Measurements from ENCODE around the gene ESPN. TPM values are rescaled to one million over a fixed set of nuclear protein-coding genes. Genes with fewer than 3 reads are reported as not detected.

The ESPN gene
- polyA plus RNA-seq, 1 donor (not counting 4 experiments of a cell fraction or from before 2014, with no cell fraction given): 0.47 TPM

DNA sequence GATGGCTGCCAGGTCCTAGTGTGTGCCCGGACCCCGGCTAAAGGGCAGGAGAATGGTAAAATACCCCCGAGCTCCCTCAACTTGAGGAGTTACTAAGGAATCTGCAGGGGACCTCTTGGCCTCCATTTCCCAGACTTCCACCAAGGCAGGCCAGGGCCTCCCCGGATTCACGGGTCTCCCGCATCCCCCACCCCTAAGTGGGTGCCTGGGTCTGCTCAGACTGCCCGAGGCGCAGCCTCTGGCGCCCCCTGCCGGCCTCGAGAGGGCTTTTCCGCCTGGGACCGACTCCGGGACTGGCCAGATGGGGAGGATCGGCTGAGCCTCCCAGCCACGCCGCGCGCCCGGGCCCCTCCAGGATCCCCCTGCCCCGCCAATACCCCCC lies 65.2 kb downstream of the ESPN start:
- TF ChIP-seq EZH2 (IDR thresholded peaks at IDR 0.05; ENCODE audit: low read length): no peak
- TF ChIP-seq, protein P1, sequence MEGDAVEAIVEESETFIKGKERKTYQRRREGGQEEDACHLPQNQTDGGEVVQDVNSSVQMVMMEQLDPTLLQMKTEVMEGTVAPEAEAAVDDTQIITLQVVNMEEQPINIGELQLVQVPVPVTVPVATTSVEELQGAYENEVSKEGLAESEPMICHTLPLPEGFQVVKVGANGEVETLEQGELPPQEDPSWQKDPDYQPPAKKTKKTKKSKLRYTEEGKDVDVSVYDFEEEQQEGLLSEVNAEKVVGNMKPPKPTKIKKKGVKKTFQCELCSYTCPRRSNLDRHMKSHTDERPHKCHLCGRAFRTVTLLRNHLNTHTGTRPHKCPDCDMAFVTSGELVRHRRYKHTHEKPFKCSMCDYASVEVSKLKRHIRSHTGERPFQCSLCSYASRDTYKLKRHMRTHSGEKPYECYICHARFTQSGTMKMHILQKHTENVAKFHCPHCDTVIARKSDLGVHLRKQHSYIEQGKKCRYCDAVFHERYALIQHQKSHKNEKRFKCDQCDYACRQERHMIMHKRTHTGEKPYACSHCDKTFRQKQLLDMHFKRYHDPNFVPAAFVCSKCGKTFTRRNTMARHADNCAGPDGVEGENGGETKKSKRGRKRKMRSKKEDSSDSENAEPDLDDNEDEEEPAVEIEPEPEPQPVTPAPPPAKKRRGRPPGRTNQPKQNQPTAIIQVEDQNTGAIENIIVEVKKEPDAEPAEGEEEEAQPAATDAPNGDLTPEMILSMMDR (optimal IDR thresholded peaks at IDR 0.05 in 1 of 3, IDR thresholded peaks at IDR 0.05 in 1 of 3, conservative IDR thresholded peaks at IDR 0.05 in 1 of 3; ENCODE audit: extremely low read depth in 1 of 3, insufficient read depth in 2 of 3, low read length in 3 of 3): peak in 2 of 3 experiments; percentile 77 to 97
- peak; percentile 9 for FAIRE-seq
- Histone ChIP-seq H3K36me3 (ENCODE audit: control insufficient read depth in 2 of 2, extremely low read depth in 1 of 2, insufficient read depth in 2 of 2, low read length in 2 of 2) (peaks cover 1 to 10% of the 10 kb centered on the region in 2 experiments), H3K4me3 (ENCODE audit: control insufficient read depth in 2 of 3, extremely low read depth in 1 of 3, insufficient read depth in 2 of 3, low read depth in 1 of 3, low read length in 3 of 3) (peak overlapping the region; percentile 54 to 94 (median 87)), H3K27ac (ENCODE audit: control insufficient read depth, insufficient read depth, low read length) (peak overlapping the region; percentile 100), H3K9me1 (ENCODE audit: control insufficient read depth, extremely low read depth, insufficient read depth, low read length) (no peaks in the 10 kb centered on the region), H3K4me1 (ENCODE audit: control insufficient read depth, extremely low read depth, insufficient read depth, low read length) (peaks cover 62% of the 10 kb centered on the region), H3K79me2 (ENCODE audit: control insufficient read depth, insufficient read depth, low read length) (peaks cover 21% of the 10 kb centered on the region), H4K20me1 (ENCODE audit: control insufficient read depth, extremely low read depth, insufficient read depth, low read length) (no peaks in the 10 kb centered on the region), H2AFZ (ENCODE audit: control insufficient read depth, low read length) (no peak overlapping the region), H3K9me3 (ENCODE audit: control insufficient read depth, low read depth, low read length) (no peaks in the 10 kb centered on the region), H3K9ac (ENCODE audit: control insufficient read depth, extremely low read depth, insufficient read depth, low read length) (peak overlapping the region; percentile 100), H3K27me3 (ENCODE audit: control insufficient read depth, extremely low read depth, insufficient read depth, low read length) (no peaks in the 10 kb centered on the region), H3K4me2 (ENCODE audit: control insufficient read depth, extremely low read depth, insufficient read depth, low read depth, low read length) (peak overlapping the region; percentile 99)
- DNase-seq (ENCODE audit: low read depth, low spot score): no peak
- dilution Hi-C loops (cut with MboI; ENCODE audit: extremely low pct_ligation_motif_present, low sequenced_read_pairs): no loop called here

DNA sequence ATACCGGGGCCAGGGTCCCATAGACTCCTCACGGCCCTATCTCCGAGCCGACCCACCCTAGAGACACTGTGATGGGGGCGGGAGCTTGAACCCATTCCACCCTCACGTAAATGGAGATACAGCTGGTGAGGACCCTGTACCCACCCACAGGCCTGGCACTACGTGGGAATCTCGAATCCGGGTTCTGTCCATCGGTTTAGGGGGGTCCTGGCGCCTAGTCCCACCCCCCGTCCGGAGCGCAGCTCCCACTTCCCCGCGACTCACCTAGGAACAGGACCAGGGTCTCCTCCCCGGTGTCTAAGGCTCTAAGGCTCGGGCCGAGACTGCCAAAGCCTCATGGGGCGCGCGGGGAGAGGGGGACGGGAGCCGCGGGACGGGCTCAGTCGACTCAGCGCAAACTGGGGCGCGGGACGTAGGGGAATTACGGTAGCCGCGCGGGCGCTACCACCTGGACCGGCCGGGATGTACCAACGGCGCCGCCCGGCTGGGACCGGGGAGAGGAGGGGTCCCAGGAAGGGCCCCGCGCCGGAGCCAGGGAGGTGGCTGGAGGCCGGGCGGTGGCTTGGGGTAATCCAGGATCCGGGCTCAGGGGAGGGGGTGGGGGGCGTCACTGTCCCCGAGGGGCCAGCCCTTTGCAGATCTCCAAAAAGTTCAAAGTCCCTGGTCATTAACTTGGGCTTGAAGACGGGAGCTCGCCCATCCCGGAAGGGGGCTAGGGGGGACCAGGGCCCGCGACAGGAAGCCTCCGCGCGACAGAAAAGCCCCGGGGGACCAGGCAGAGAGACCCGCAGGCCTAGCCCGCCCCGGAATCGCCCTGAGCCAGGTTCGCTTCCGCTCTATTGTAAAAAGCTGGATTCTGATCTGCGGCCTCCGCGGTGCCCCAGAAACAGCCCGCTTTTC lies 65.9 kb downstream of the ESPN start:
- Histone ChIP-seq H2AFZ (ENCODE audit: control insufficient read depth, low read length) (no peak overlapping the region), H3K27ac (ENCODE audit: control insufficient read depth, insufficient read depth, low read length) (peak overlapping the region; percentile 100), H3K9me3 (ENCODE audit: control insufficient read depth, low read depth, low read length) (no peaks in the 10 kb centered on the region), H3K9ac (ENCODE audit: control insufficient read depth, extremely low read depth, insufficient read depth, low read length) (peak overlapping the region; percentile 100), H4K20me1 (ENCODE audit: control insufficient read depth, extremely low read depth, insufficient read depth, low read length) (no peaks in the 10 kb centered on the region), H3K27me3 (ENCODE audit: control insufficient read depth, extremely low read depth, insufficient read depth, low read length) (no peaks in the 10 kb centered on the region), H3K4me2 (ENCODE audit: control insufficient read depth, extremely low read depth, insufficient read depth, low read depth, low read length) (peak overlapping the region; percentile 99), H3K9me1 (ENCODE audit: control insufficient read depth, extremely low read depth, insufficient read depth, low read length) (no peaks in the 10 kb centered on the region), H3K79me2 (ENCODE audit: control insufficient read depth, insufficient read depth, low read length) (peaks cover 19% of the 10 kb centered on the region), H3K36me3 (ENCODE audit: control insufficient read depth in 2 of 2, extremely low read depth in 1 of 2, insufficient read depth in 2 of 2, low read length in 2 of 2) (peaks cover 3 to 10% of the 10 kb centered on the region in 2 experiments), H3K4me3 (ENCODE audit: control insufficient read depth in 2 of 3, extremely low read depth in 1 of 3, insufficient read depth in 2 of 3, low read depth in 1 of 3, low read length in 3 of 3) (peak overlapping the region; percentile 54 to 94 (median 87)), H3K4me1 (ENCODE audit: control insufficient read depth, extremely low read depth, insufficient read depth, low read length) (peaks cover 63% of the 10 kb centered on the region)
- dilution Hi-C loops (cut with MboI; ENCODE audit: extremely low pct_ligation_motif_present, low sequenced_read_pairs): no loop called here
- FAIRE-seq (no peak), DNase-seq (ENCODE audit: low read depth, low spot score) (no peak)
- TF ChIP-seq EZH2 (IDR thresholded peaks at IDR 0.05; ENCODE audit: low read length): no peak
- TF ChIP-seq, protein P1 (optimal IDR thresholded peaks at IDR 0.05 in 1 of 3, IDR thresholded peaks at IDR 0.05 in 1 of 3, conservative IDR thresholded peaks at IDR 0.05 in 1 of 3; ENCODE audit: extremely low read depth in 1 of 3, insufficient read depth in 2 of 3, low read length in 3 of 3): no peak
